Testis (tissue), 3 donors: ENCODE measurements around the gene CNGB1. TPM values are rescaled to one million over a fixed set of nuclear protein-coding genes. Genes with fewer than 3 reads are reported as not detected.
A peak's percentile ranks its signal among the peaks of the same experiment; 100 is the strongest.
"Not testable (repeated sequence)": the region's sequence is repeated elsewhere in the genome, so short reads cannot be mapped to it uniquely, and the experiment has no call there.

Experiments used
- DNase-seq: peaks from one replicate; pipeline ENCODE4 v3.0.0-alpha.2; 2019
- H3K27ac ChIP-seq, 2 donors: fragments of 200-600 bp; sonication (generic); one replicate each; pipeline ENCODE4 v1.5.1; 2019
- H3K27me3 ChIP-seq: fragments of 200-600 bp; sonication (generic); one replicate; pipeline ENCODE4 v1.5.1; 2019
- H3K36me3 ChIP-seq: fragments of 200-600 bp; sonication (generic); one replicate; pipeline ENCODE4 v1.5.1; 2017; ENCODE audit warnings: low read depth; ENCODE audit errors: missing control alignments
- H3K4me1 ChIP-seq: fragments of 200-600 bp; sonication (generic); one replicate; pipeline ENCODE4 v1.5.1; 2019
- H3K4me3 ChIP-seq, 2 donors: fragments of 200-600 bp; sonication (generic); one replicate each; pipeline ENCODE4 v1.5.1; 2017 to 2019
- H3K9me3 ChIP-seq: fragments of 200-600 bp; sonication (generic); one replicate; pipeline ENCODE4 v1.5.1; 2017
- CTCF ChIP-seq, 3 experiments: fragments of 450-650 bp in 2 of 3; fragments of 200-600 bp in 1 of 3; sonication (generic) in 1 of 3; IDR thresholded peaks; one replicate each; pipeline ENCODE4 v1.5.1; 2016 to 2019; ENCODE audit warnings: antibody characterized with exemption in 3 of 3, mild to moderate bottlenecking in 2 of 3, moderate library complexity in 1 of 3
- POLR2A ChIP-seq: fragments of 450-650 bp; IDR thresholded peaks from one replicate; pipeline ENCODE4 v1.6.1; 2017; ENCODE audit warnings: antibody characterized with exemption, mild to moderate bottlenecking, moderate library complexity
- WGBS, 2 donors: methylation state at CpG; one replicate each; pipeline ENCODE4 v1.1.5; 2018; 5-methylcytosine and 5-hydroxymethylcytosine counted together
- intact Hi-C: fragments of 100-400 bp; cut with DNase I; formaldehyde crosslinking; loops from one replicate; pipeline ENCODE4 v1.15.1; 2023; ENCODE audit warnings: low total_unique reads
- polyA plus RNA-seq: library from polyadenylated mRNA; stranded (reverse); fragments of 350-450 nt; fragmentation: Illumina TruSeq; extraction: RNeasy Lipid Tissue Mini Kit (QIAGEN cat#74804); gene quantifications from one replicate; pipeline ENCODE4 v1.2.3, GENCODE V29; 2014; ENCODE audit warnings: low read depth, low replicate concordance; ENCODE audit not compliant: insufficient read depth
- total RNA-seq, 2 donors: library from RNA; depleted of rRNA; stranded (reverse); fragments of >200 nt; gene quantifications; one replicate each; pipeline ENCODE4 v1.2.3, GENCODE V29; 2016

The CNGB1 gene
- total and polyA plus RNA-seq, 3 donors from 2014 or later: 0.76 to 1.2 (median 0.87) TPM

- TF ChIP-seq CTCF (IDR thresholded peaks at IDR 0.05) (no peak), POLR2A (no peak)
- no peaks in the 10 kb centered on the region for H3K36me3 ChIP-seq
- no peak overlapping the region for H3K27ac ChIP-seq
- H3K4me3 ChIP-seq: no peak overlapping the region
- DNase-seq: no peak
- no peaks in the 10 kb centered on the region for H3K9me3 ChIP-seq
- intact Hi-C loops: loop anchor here (10.0 kb wide), 1 partner anchor 255 kb away; no protein-coding TSS in a partner anchor
- H3K4me1 ChIP-seq: no peaks in the 10 kb centered on the region
- H3K27me3 ChIP-seq: no peaks in the 10 kb centered on the region
- WGBS, 2 donors: 82 to 88% methylated on average over 11 of the region's 11 CpGs
Observed at GRCh38 chr16:58009856-58010416, 39.0 kb upstream of the CNGB1 start.

- WGBS, 2 donors: 69 to 72% methylated on average over 12 of the region's 12 CpGs
- DNase-seq: peak; percentile 83
- not testable (repeated sequence) for H3K9me3 ChIP-seq, H3K4me3 ChIP-seq, H3K27ac ChIP-seq, H3K27me3 ChIP-seq, H3K36me3 ChIP-seq
- intact Hi-C loops: loop anchor here (10.0 kb wide), 1 partner anchor 250 kb away; no protein-coding TSS in a partner anchor
- H3K4me1 ChIP-seq: peaks cover 11% of the 10 kb centered on the region
Observed at GRCh38 chr16:58004736-58005135, 33.8 kb upstream of the CNGB1 start.

GRCh38 chr16:58002936-58003335, 32.0 kb upstream of the CNGB1 start:
- peaks cover 18% of the 10 kb centered on the region for H3K4me1 ChIP-seq
- no peak overlapping the region for H3K27ac ChIP-seq
- 92 to 94% methylated on average over 5 of the region's 5 CpGs for WGBS, 2 donors
- no peaks in the 10 kb centered on the region for H3K9me3 ChIP-seq
- intact Hi-C loops: loop anchor here (10.0 kb wide), 1 partner anchor 248 kb away; no protein-coding TSS in a partner anchor
- TF ChIP-seq CTCF (IDR thresholded peaks at IDR 0.05) (no peak), POLR2A (no peak)
- DNase-seq: no peak
- no peak overlapping the region for H3K4me3 ChIP-seq
- no peaks in the 10 kb centered on the region for H3K36me3 ChIP-seq
- H3K27me3 ChIP-seq: no peaks in the 10 kb centered on the region

- DNase-seq: no peak
- TF ChIP-seq POLR2A: no peak
- TF ChIP-seq CTCF (IDR thresholded peaks at IDR 0.05): no peak
- intact Hi-C loops: loop anchor here (10.0 kb wide), 1 partner anchor 248 kb away; no protein-coding TSS in a partner anchor
Observed at GRCh38 chr16:58002416-58002800, 31.5 kb upstream of the CNGB1 start.

GRCh38 chr16:58001781-58002415, 31.0 kb upstream of the CNGB1 start:
- Histone ChIP-seq H3K9me3 (no peaks in the 10 kb centered on the region), H3K36me3 (no peaks in the 10 kb centered on the region), H3K4me3 (peak overlapping the region; percentile 68 to 73), H3K27me3 (no peaks in the 10 kb centered on the region), H3K27ac (peak overlapping the region in 1 of 2 donors; percentile 87), H3K4me1 (peaks cover 18% of the 10 kb centered on the region)
- TF ChIP-seq POLR2A (no peak), CTCF (IDR thresholded peaks at IDR 0.05) (no peak)
- 31 to 35% methylated on average over 5 to 10 of the region's 10 CpGs for WGBS, 2 donors
- intact Hi-C loops: loop anchor here (10.0 kb wide), 1 partner anchor 247 kb away; no protein-coding TSS in a partner anchor
- DNase-seq: no peak

More at GRCh38 chr16:58002416-58002800, 31.5 kb upstream of the CNGB1 start:
- no peaks in the 10 kb centered on the region for H3K36me3 ChIP-seq
- 75 to 89% methylated on average over 9 of the region's 9 CpGs for WGBS, 2 donors
- H3K27ac ChIP-seq: no peak overlapping the region
- peaks cover 18% of the 10 kb centered on the region for H3K4me1 ChIP-seq
- no peaks in the 10 kb centered on the region for H3K27me3 ChIP-seq
- H3K4me3 ChIP-seq: no peak overlapping the region
- no peaks in the 10 kb centered on the region for H3K9me3 ChIP-seq
